ENCODE results near the gene CLDN10.
"Not testable (repeated sequence)": the region's sequence is repeated elsewhere in the genome, so short reads cannot be mapped to it uniquely, and the experiment has no call there.

The CLDN10 gene, protein sequence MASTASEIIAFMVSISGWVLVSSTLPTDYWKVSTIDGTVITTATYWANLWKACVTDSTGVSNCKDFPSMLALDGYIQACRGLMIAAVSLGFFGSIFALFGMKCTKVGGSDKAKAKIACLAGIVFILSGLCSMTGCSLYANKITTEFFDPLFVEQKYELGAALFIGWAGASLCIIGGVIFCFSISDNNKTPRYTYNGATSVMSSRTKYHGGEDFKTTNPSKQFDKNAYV

DNA sequence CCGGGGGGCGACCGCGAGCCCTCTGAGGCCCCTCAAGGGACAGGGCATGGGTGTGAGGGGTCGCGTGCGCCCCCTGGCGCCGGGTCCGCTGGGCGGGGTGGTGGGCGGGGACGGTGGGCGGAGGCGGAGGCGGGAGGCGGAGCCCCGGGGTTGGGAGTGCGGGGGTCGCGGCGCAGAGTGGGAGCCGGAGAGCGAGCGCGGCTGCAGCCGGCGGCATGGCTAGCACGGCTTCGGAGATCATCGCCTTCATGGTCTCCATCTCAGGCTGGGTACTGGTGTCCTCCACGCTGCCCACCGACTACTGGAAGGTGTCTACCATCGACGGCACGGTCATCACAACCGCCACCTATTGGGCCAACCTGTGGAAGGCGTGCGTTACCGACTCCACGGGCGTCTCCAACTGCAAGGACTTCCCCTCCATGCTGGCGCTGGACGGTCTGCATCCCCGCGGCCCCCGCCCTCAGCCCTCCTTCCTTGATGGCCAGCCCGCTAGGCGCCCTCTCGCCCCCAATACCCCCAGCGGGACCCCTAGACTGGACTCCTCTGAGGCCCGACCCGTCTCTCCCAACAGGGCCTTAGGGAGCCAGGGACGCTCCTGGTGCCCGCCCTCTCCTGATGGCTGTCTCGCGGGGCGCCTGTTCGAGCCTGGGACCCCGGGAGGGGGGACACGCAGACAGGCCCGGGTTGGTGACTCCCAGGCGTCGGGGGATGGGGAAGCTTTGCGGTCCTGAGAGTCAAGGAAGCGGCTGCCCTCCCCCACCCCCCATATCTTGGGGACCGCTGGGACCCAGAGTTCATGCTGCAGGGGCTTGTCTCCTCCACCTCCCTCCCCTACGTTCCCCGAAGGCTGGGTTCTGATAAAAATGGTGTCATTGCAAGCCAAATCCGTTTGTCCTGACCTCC is at the start of gene CLDN10:
Gene CLDN10 (plus strand): TSS at position 182 of the 903 bp plus-strand sequence. CDS start 34 bp downstream, at position 216.
- peak; percentile 79 for DNase-seq (ENCODE audit: low read depth, low spot score)

DNA sequence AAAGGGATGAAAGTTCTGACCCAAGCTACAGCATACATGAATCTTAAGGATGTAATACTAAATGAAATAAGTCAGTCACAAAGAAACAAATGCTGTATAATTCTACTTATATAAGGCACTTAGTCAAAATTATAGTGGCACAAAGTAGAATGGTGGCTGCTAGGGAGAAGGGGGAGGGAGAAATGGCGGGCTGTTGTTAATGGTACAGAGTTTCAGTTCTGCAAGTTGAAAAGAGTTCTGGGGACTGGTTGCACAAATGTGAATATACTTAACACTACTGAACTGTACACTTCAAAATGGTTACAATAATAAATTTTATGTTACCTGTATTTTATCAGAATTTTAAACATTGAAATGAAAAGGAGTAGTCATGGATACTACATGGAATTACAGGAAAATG is 48.9 kb upstream of the CLDN10 start:
- no peak for DNase-seq (ENCODE audit: low read depth, low spot score)

DNA sequence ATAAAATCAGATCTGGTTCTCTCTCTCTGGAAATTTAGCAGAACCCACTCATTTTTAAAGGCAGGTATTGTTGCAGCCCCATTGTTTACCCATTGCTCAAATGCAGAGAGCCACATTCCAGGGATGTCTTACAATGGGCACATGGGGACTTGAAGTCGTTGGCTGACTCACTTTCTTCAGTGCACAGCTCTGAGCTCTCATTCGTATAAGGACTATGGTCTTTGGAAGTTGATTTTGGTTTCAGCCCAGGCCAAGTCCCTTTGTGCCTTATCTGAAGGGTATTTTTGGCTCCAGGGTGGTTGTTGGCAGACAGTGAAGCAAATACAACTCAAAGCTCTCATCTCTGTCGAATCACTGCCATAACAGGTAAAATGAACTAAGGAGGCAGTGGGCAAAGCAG is 47.3 kb upstream of the CLDN10 start:
- peak; percentile 54 for DNase-seq (ENCODE audit: low read depth, low spot score)

DNA sequence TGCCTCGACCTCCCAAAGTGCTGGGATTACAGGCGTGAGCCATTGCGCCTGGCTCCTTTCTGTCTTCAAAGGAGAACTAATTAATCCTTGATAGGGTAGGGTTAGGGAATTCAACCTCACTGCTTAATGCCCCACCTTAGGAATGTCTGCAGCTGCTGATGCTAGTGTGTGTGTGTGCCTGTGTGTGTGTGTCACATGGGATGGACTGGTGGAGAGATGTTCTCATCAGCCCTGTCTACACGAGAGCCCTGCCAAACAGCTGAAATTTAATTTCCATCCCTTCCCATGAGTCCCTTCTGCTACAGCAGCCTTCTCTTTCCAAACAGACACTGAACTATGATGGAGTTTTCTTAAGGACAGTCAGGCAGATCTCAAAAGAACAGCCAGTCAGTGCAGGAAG is 46.5 kb upstream of the CLDN10 start:
- DNase-seq (ENCODE audit: low read depth, low spot score) = peak; percentile 30

DNA sequence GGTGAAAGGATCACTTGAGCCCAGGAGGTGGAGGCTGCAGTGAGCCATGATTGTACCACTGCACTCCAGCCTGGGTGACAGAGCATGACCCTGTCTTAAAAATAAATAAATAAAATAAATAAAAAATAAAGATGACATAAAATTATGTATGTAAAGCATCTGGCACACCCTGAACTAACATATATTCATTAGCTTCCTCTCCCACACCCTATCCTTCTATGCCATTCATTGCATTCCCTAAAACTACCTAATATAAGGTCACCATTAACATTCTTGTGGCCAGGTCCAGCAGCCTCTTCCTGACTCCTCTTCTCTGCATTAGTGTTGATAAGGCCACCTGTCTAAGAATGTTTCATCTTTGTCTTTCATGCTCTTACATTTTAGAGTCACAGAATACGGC is 44.5 kb upstream of the CLDN10 start:
- no peak for DNase-seq (ENCODE audit: low read depth, low spot score)

DNA sequence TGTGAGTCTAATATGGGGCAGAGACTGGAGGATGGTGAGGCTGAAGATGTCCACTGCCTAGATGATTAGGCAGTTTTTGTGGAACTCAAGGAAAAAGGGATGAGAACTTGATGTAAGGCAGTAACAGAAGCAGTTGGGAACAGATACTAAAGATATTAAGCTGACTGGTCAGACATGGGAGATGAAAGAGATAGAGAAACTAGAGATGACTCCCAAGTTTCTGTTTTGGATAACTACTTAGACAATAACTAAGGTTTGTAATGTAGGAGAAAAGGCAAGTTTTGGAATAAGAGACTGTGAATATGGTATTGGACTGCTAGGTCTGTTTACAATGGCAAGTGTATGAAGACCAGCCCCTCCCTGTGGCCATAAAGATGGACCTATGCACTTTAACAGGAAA is 43.5 kb upstream of the CLDN10 start:
- no peak for DNase-seq (ENCODE audit: low read depth, low spot score)

DNA sequence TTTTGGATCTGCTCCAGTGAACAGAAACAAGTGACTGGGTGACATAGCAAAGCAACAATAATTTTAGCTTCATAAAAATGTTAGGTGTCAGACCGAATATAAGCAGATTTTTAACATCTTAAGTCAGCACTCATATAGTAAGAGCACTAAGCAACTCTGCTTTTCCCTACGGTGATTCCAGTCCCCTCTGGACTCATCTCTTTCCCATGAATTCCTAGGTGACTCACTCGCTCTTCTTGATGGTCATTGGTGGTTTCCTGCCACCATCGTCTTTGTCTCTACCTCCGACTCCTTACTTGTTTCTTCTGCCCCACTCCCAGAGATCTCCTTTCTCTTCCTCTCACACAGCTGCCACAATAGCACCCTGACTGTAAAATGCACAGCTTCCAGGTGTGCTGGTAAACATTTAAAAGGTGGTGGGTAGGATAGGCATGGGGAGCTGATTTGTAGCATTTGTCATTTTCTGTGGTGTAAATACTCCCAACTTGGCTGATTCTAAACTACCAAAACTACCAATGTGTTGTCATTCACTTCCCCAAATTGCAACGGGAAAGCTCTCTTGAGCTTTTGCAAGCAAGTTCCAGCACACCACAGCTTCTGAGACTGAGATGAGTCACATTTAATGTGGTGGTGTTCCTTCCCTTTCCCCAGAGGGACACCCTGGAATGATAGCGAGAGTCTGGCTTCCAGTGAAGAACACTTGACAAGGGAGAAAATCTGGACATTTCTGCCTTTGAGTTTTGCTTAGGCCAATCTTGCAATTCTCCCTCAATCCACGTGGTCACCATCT is 42.8 kb upstream of the CLDN10 start:
- no peak for DNase-seq (ENCODE audit: low read depth, low spot score)

DNA sequence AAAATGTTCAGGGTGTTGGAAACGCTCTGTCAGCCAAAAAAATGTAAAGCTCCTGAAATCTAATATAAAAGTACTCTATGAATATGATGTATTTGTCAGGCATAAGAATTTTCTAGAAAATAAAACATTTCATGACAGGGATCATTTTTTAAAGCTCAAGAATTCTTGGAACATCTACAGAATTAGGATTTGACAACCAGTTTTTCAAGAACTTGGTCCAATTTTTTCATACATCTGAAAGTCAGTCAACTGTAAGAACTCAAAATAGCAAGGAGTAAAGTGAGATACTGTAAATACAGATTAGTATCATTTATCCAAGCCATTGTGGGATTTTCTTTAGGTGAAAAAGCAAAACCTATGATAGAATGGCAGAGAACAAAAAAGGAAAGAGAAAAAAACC is 41.6 kb upstream of the CLDN10 start:
- no peak for DNase-seq (ENCODE audit: low read depth, low spot score)

DNA sequence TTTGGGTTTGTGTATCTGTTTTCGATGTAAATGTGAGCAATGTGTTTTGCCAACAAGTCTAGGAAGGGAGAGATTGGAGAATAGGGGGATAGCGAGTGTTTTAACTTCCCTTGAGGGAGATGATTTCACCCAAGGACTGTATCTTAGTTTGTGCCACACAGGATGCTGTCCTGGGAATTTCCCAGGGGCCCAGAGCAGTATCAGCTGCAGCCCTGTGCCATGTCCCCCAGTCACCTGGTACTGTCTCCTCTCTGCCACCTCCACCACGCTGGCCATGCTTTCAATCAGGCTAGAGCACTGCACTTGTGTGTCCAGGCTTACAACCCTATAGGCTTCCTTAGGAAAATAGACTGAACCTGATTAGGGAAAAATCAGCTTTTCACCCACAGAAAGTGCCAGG is 40.1 kb upstream of the CLDN10 start:
- DNase-seq (ENCODE audit: low read depth, low spot score) = no peak

DNA sequence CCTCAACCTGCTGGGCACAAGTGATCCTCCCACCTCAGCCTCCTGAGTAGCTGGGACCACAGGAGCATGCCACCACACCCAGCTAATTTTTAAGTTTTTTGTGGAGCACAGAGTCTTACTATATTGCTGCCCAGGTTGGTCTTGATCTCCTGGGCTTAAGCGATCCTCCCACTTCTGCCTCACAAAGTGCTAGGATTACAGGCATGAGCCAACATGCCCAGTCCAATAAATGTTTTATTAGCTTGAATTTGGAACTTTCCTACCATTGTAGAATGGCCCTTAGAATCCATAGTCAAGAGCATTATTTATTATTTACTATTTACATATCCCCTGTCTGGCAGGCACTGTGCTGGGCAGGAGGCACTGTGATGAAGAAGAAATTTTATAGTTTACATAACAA is 39.6 kb upstream of the CLDN10 start:
- DNase-seq (ENCODE audit: low read depth, low spot score) = no peak

DNA sequence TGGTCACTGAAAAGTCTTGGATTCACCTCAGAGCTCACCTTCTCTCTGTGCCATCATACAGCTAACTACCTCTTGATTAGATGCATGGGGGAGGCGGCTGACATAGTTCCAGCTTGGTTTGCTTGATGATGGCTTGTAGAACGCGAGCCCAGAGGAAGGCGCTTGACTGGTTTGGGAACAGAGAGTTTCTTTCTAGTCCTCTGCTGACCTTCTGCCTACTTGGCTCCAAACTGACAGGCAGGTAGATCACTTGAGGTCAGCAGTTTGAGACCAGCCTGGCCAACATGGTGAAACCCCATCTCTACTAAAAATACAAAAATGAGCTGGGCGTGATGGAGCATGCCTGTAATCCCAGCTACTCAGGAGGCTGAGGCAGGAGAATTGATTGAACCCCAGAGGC is 36.9 kb upstream of the CLDN10 start:
- not testable (repeated sequence) for DNase-seq (ENCODE audit: low read depth, low spot score)

DNA sequence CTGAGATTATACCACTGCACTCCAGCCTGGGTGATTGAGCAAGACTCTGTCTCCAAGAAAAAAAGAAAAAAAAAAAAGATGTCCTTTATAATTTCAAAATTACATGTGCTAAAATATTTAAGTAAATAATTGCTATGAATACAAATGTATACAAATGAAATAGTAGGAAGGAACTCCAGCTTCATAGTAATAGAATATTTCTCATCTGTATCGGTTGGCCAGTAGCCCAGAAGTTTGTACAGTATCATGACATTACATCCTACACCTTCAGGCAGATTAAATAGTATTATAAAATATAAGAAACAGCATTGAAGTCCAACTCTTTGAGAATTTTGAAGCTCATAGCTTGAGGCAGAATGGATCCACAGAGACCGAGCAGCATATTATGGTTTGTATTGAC is 36.5 kb upstream of the CLDN10 start:
- DNase-seq (ENCODE audit: low read depth, low spot score) = no peak

DNA sequence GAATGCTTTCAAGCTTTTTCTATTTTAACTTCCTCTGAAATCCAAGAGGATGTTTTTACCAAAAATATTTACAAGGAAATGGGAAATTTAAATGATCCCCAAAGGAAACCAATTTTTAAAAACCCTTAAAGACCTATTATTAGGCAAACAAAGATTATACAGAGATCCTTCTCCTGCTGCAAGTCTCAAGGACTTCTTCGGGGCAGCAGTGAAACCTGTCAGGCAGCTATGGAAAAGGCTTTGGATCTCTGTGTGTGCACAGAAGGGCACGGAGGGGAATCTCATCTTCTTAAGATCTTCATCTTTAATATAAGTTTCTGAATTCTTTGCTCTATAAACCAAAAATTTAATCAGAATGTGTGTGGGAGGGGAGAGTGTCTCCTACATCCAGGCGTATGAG is 36.0 kb upstream of the CLDN10 start:
- DNase-seq (ENCODE audit: low read depth, low spot score) = no peak

DNA sequence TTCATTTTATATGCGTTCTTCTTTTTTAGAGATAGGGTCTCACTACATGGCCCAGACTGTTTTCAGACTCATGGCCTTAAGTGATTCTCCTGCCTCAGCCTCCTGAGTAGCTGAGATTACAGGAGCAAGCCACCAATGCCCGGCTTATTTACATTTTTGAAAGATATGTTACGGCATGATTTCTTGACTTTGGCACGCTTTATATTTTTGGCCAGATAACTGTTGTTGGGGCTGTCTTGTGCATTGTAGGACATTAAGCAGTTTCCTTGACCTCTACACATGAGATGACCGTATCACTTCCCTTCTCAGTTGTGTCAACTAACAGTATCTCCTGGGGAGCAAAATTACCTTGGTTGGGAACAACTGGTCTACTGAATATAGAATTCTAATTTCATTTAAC is 28.9 kb upstream of the CLDN10 start:
- DNase-seq (ENCODE audit: low read depth, low spot score) = no peak

DNA sequence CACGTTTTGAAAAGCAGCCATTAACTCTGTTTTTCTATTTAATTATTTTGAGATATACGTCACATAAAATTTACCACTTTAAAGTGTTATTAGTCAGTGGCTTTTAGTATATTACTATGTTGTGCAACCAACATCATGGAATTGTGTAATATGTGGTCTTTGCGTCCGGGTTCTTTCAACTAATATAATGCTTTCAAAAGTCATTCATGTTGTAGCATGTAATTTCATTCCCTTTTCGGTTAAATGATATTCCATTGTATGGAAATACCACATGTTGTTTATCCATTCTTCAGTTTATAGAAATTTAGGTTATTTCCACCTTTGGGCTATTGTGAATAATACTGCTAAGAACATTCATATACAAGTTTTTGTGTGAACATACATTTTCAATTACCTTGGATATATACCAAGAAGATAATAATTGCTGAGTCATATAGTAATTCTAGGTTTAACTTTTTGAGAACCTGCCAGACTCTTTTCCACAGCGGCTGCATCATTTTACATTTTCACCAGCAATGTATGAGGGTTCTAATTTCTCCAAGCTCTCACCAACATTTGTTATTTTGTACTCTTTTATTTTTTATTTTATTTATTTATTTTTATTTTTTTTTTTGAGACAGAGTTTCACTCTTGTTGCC is 28.1 kb upstream of the CLDN10 start:
- no peak for DNase-seq (ENCODE audit: low read depth, low spot score)

DNA sequence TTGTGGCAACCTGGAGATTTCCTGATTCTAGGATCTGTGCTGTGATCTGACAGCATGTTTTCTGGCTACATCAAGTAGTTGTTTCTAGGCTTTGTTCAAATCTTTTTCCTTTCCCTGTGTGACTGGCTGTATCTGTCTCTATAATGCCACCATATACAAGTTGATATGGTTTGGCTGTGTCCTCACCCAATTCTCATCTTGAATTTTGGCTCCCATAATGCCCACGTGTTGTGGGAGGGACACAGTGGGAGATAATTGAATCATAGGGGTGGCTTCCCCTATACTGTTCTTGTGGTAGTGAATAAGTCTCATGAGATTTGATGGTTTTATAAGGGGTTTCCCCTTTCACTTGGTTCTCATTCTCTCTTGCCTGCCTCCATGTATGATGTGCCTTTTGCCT is 24.6 kb upstream of the CLDN10 start:
- no peak for DNase-seq (ENCODE audit: low read depth, low spot score)

DNA sequence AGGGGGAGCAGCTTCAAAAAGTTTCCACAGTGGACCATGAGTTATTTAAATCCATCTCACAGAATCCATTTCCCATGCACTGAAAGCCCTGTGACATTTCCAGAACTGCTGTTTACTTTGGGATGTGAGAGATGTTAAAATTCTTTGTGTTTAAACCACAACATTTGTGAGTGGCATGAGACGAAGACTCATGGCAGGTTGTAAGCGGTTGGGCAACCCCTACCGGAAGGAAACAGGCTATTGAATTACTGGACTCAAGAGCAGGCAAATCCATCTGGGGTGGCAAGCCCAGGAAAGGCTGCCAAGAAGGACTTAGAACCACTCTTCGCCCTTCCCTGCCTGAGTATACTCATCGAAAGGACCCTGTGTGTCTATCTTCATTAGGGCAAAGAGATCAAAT is 22.3 kb upstream of the CLDN10 start:
- no peak for DNase-seq (ENCODE audit: low read depth, low spot score)

DNA sequence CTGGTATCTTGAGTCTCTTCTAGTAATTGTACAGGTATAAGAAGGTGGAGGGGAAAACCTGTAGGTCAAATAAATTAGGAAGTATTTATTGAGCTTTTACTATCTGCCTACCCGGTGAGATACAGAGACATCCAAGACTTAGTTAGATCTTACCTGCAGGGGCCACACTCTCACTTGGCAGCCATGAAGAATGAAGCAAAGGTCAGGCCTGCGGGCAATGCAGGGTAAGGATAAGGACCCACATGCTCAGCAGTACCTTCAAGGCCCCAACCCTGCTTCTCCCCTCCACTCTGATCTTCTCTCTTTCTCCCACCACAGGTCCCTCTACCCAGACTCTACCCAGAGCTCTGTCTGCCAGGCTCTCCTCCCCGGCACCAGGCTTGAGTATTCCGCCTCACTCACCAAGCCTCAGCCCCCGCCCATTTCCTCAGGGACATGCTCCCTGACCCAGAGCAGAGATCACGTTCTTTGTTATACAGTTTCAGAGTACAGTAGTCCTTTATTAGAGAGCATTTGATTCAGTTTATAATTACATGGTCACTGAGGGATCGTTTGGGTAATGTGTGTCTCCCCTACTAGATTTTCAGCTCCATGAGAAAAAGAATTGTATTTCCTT is 18.9 kb upstream of the CLDN10 start:
- peak; percentile 49 for DNase-seq (ENCODE audit: low read depth, low spot score)

DNA sequence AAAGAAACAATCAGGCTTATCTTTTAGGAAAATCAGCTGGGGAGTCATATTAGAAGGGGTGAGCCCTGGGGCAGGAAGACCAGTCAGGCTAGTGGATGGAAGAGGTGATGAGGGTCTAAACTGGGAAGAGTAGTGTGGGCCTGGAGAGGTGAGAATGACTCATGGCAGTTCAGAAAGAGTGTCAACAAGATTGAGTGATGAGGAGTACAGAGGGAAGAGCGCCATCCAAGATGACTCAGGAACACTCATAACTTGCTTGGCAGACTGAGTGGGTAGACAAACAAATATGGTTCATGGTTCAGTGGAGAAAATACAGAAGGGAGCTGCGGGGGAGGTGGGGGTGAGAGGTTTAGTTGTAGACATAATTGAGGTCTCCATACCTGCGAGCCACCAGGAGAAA is 17.3 kb upstream of the CLDN10 start:
- no peak for DNase-seq (ENCODE audit: low read depth, low spot score)

DNA sequence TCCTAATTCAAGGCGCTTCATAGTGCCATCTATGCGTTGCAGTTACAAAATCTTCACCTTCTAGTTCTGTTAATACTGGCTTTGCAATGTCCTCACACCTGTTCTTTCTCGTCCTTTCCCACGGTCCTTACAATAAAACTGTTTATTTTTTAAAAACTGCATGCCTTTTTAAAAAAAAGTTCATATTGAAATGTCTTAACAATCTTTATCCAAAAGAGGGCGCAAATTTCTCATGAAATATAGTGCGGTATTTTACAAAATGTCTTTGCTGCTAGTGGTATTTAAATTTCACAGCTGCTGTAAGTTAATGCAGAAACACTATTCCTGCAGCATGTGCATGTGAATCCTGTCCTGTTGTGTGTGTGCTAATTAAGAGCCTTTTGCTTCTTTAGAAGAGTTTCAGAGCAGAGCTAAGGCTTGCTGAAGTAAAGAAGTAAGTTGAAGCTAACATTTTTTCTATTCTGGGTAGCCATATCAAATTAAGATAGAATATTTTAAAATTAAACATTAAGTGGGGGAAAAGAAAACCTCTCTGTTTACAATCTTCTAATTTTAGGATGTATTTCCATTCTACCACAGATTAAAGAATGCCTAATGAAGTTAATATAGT is 15.8 kb upstream of the CLDN10 start:
- no peak for DNase-seq (ENCODE audit: low read depth, low spot score)

DNA sequence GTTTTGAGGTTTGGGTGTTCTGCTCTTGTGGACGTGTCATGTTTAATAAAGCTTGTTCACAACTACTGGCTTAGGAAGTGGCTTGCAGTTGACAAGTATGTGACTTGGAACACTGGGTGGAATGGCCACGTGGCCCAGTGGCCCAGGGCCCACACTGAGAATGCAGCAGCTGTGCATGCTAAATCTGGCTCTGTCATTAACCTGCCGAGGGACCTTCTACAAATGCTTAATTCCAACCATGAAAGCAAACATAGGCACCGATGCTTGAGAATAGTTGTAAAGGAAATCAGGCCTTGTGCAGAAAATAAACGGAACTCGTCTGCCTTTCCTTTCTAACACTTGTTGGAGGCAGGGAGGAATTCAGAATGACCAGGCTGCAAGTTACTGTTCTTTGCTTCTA is 11.6 kb upstream of the CLDN10 start:
- no peak for DNase-seq (ENCODE audit: low read depth, low spot score)
